Endothelial cell (in vitro differentiated cells): Measurements from ENCODE around the gene EVL. TPM values are rescaled to one million over a fixed set of nuclear protein-coding genes. Genes with fewer than 3 reads are reported as not detected.

Experiments
- DNase-seq: peaks from one replicate; pipeline ENCODE4 v3.0.0; 2021; ENCODE audit warnings: low spot score
- H3K27ac Mint-ChIP-seq: one replicate; pipeline ENCODE4 v1.8.0; 2021; ENCODE audit warnings: mixed read lengths, inconsistent platforms; ENCODE audit not compliant: unreplicated experiment
- H3K27me3 Mint-ChIP-seq: one replicate; pipeline ENCODE4 v1.8.0; 2021; ENCODE audit warnings: mild to moderate bottlenecking, moderate library complexity, mixed read lengths, inconsistent platforms; ENCODE audit not compliant: unreplicated experiment
- H3K36me3 Mint-ChIP-seq: one replicate; pipeline ENCODE4 v1.8.0; 2021; ENCODE audit warnings: mild to moderate bottlenecking, low read depth, mixed read lengths, inconsistent platforms; ENCODE audit not compliant: unreplicated experiment
- H3K4me1 Mint-ChIP-seq: one replicate; pipeline ENCODE4 v1.8.0; 2021; ENCODE audit warnings: mild to moderate bottlenecking, mixed read lengths, inconsistent platforms; ENCODE audit not compliant: unreplicated experiment
- H3K4me3 Mint-ChIP-seq: one replicate; pipeline ENCODE4 v1.8.0; 2021; ENCODE audit warnings: mild to moderate bottlenecking, mixed read lengths, inconsistent platforms; ENCODE audit not compliant: unreplicated experiment
- H3K9me3 Mint-ChIP-seq: one replicate; pipeline ENCODE4 v1.8.0; 2021; ENCODE audit warnings: mixed read lengths, inconsistent platforms; ENCODE audit not compliant: unreplicated experiment
- CTCF ChIP-seq: fragments of 200-600 bp; sonication (generic); IDR thresholded peaks from one replicate; pipeline ENCODE4 v1.5.0; 2021; ENCODE audit warnings: antibody characterized with exemption; ENCODE audit not compliant: unreplicated experiment
- total RNA-seq: library from RNA; stranded (reverse); fragmentation: NEBNext Ultra II Directional; extraction: Animal tissue kit (Norgen Biotek cat#: 25700); gene quantifications from one replicate; pipeline ENCODE4 v1.2.1, GENCODE V29; 2021; ENCODE audit not compliant: unreplicated experiment

Gene EVL
- total RNA-seq, 1 donor from 2014 or later, result 142 TPM

DNA sequence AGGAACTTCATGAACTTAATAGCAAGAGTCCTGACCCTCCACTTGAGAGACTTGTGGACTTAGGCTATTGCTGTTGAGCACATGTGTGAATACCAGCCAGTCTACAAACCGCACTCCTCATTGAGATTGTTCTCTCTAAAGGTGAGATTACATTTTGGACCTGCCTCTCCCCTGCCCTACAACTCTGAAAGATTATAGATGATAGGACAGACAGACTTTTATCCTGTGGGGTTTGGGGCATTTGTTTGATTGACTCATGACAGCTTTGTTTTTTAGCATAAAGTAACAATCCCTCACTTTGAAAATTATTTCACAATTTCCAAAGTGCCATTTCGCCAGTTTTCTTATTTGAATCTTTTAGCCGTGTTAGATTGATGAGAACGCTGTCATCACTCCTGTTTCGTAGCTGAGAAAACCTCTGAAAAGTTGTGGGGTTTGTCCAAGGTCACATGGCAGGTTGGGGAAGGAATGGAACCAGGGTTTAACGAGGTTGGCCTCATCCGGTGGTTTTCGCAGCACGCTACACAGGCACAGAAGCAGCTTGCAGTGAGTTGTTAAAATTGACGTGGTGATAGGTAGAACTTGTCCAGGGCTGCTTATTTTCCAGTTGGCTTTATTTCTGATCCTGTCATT, 836 bp downstream of the EVL start:
- Mint-ChIP-seq H3K27me3 (peaks cover 6% of the 10 kb centered on the region), H3K4me3 (no peak overlapping the region), H3K36me3 (peaks cover 13% of the 10 kb centered on the region), H3K4me1 (peaks cover 61% of the 10 kb centered on the region), H3K9me3 (no peaks in the 10 kb centered on the region), H3K27ac (no peak overlapping the region)
- DNase-seq, result no peak
- no peak for TF ChIP-seq CTCF

- Mint-ChIP-seq H3K27me3 (peaks cover 6% of the 10 kb centered on the region), H3K27ac (no peak overlapping the region), H3K4me3 (no peak overlapping the region), H3K36me3 (peaks cover 13% of the 10 kb centered on the region), H3K4me1 (peaks cover 57% of the 10 kb centered on the region), H3K9me3 (no peaks in the 10 kb centered on the region)
- DNase-seq, result no peak
- TF ChIP-seq CTCF, result no peak
Observed at GRCh38 chr14:100066962-100067361, 1.7 kb downstream of the EVL start.

- H3K36me3 Mint-ChIP-seq, result peaks cover 13% of the 10 kb centered on the region
- no peak for TF ChIP-seq CTCF
- peaks cover 6% of the 10 kb centered on the region for H3K27me3 Mint-ChIP-seq
- H3K4me3 Mint-ChIP-seq, result no peak overlapping the region
- H3K9me3 Mint-ChIP-seq, result no peaks in the 10 kb centered on the region
- DNase-seq, result no peak
- peaks cover 58% of the 10 kb centered on the region for H3K4me1 Mint-ChIP-seq
- no peak overlapping the region for H3K27ac Mint-ChIP-seq
Observed at GRCh38 chr14:100067481-100067880, 2.3 kb downstream of the EVL start.

DNA sequence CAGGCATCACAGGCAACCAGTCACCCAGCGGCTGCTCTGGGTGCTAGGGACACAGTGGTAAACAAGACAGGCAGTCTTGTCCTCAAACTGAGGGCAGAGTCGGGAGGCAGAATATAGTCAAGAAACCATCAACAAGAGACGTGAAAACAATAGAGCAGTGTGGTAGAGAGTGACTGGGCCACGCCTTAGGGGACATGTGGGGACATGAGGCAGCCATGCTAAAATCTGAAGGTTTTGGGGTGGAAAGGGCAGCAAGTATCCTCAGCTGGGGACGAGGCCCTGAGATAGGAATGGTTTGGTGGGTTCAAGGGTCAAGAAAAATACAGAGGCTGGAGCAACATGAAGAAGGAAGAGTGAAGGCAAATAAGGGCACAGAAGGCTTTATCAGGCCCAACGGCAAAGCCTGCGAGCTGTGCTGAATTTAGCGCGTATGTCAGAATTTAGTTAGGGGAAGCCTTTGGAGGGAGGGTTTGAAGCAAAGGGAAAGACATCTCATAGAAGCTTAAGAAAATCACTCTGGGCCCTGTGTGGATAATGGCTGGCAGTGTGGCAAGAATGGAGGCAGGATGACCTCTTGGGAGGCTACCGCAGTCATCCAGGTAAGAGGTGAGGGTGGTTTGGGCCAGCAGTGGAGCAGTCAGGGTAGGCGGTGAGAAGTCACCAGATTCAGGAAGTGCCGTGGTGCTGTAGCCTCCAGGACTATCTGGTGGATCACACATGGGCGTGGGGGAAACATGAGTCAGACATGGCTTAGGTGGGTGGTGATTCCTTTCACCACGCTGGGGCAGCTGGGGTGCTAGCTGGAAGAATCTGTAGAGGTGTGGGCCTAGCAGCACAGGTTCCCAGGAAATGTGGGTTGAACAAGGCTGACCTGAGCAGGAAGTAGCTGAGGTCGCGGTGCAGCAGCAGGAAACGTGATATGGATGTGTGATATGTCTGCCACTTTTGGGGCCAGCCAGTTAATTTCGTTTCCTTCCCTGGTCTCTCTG, 3.0 kb downstream of the EVL start:
- Mint-ChIP-seq H3K36me3 (peaks cover 13% of the 10 kb centered on the region), H3K4me1 (peaks cover 62% of the 10 kb centered on the region), H3K4me3 (peak overlapping the region; percentile 72), H3K27me3 (peaks cover 6% of the 10 kb centered on the region), H3K27ac (peak overlapping the region; percentile 45), H3K9me3 (no peaks in the 10 kb centered on the region)
- DNase-seq, result no peak
- TF ChIP-seq CTCF, result no peak
